ENCODE measurements around the gene KCTD1. TPM values are rescaled to one million over a fixed set of nuclear protein-coding genes. Genes with fewer than 3 reads are reported as not detected.

Gene KCTD1
- total and polyA plus RNA-seq, 2 of the 4 experiments (the other 2 are of a cell fraction): 5.0 to 5.8 TPM

- Histone ChIP-seq H3K27ac (ENCODE audit: insufficient read depth, low read length) (no peak overlapping the region), H3K79me1 (ENCODE audit: low read depth in 1 of 2, low read length in 2 of 2) (peaks cover 24 to 26% of the 10 kb centered on the region in 2 experiments), H3K9me1 (ENCODE audit: insufficient read depth, low read length) (peaks cover 5% of the 10 kb centered on the region; the same call in 1 of the 2 replicates), H3K9ac (ENCODE audit: low read depth, low read length) (no peak overlapping the region), H4K8ac (ENCODE audit: low read depth in 2 of 2, low read length in 2 of 2) (no peak overlapping the region), H3K27me3 (ENCODE audit: control insufficient read depth, insufficient read depth, low read length) (no peaks in the 10 kb centered on the region), H2BK120ac (ENCODE audit: low read depth, low read length) (no peak overlapping the region), H3K14ac (replicated peaks; ENCODE audit: low read depth, low read length) (no peak overlapping the region), H2AK9ac (replicated peaks; ENCODE audit: low read depth, low read length, poor library complexity) (no peak overlapping the region), H3K18ac (ENCODE audit: low read depth, low read length) (no peak overlapping the region), H3K9me3 (ENCODE audit: control insufficient read depth, insufficient read depth, low read length) (no peaks in the 10 kb centered on the region), H2BK20ac (ENCODE audit: low read depth, low read length) (no peak overlapping the region), H2AK5ac (ENCODE audit: low read depth, low read length) (no peak overlapping the region), H2BK15ac (ENCODE audit: low read depth, low read length) (no peak overlapping the region), H3K56ac (ENCODE audit: extremely low read depth, insufficient read depth, low read length) (no peak overlapping the region), H3K36me3 (ENCODE audit: control insufficient read depth, insufficient read depth, low read length) (no peaks in the 10 kb centered on the region), H4K91ac (ENCODE audit: insufficient read depth, low read depth, low read length) (no peak overlapping the region), H2AFZ (replicated peaks; ENCODE audit: low read length, poor library complexity) (no peak overlapping the region), H3K4me2 (ENCODE audit: low read depth, low read length) (peak overlapping the region; percentile 25; the same call in 1 of the 2 replicates), H3K4me3 (ENCODE audit: insufficient read depth, low read depth, low read length) (no peak overlapping the region), H3K4ac (ENCODE audit: low read depth, low read length) (no peak overlapping the region), H4K20me1 (ENCODE audit: insufficient read depth, low read length) (peaks cover 13% of the 10 kb centered on the region; the same call in 1 of the 2 replicates), H2BK5ac (ENCODE audit: low read depth, low read length, poor library complexity, severe bottlenecking) (no peak overlapping the region), H3K23ac (ENCODE audit: low read depth, low read length) (no peak overlapping the region), H4K5ac (ENCODE audit: low read depth, low read length) (no peak overlapping the region), H3K4me1 (ENCODE audit: control insufficient read depth, insufficient read depth, low read length) (no peaks in the 10 kb centered on the region; the same call in 1 of the 2 replicates)
- dilution Hi-C loops (cut with HindIII; ENCODE audit: low sequenced_read_pairs, unreplicated experiment) (no loop called here), in situ Hi-C loops (cut with MboI; ENCODE audit: low sequenced_read_pairs) (loop anchor here (10.0 kb wide), 1 partner anchor 60 kb away; no protein-coding TSS in a partner anchor), intact Hi-C loops (cut with micrococcal nuclease) (no loop called here)
- no TSS peak for BruUV-seq (replicated peaks)
- TF ChIP-seq MAZ (IDR thresholded peaks at IDR 0.05; ENCODE audit: borderline replicate concordance, low read depth, low read length) (no peak), ELK1 (IDR thresholded peaks at IDR 0.05; ENCODE audit: borderline replicate concordance, low read depth, low read length) (no peak), MXI1 (IDR thresholded peaks at IDR 0.05; ENCODE audit: borderline replicate concordance, low read depth, low read length) (no peak), RAD21 (IDR thresholded peaks at IDR 0.05; ENCODE audit: low read length) (no peak), CHD1 (IDR thresholded peaks at IDR 0.05; ENCODE audit: low read depth, low read length) (no peak), BHLHE40 (IDR thresholded peaks at IDR 0.05; ENCODE audit: low read depth, low read length) (no peak), SMC3 (IDR thresholded peaks at IDR 0.05; ENCODE audit: low read depth, low read length) (no peak), POLR2A (IDR thresholded peaks at IDR 0.05; ENCODE audit: low read depth, low read length) (no peak), CEBPB (IDR thresholded peaks at IDR 0.05; ENCODE audit: low read depth, low read length) (no peak), MAFK (IDR thresholded peaks at IDR 0.05; ENCODE audit: low read depth, low read length) (no peak), USF2 (IDR thresholded peaks at IDR 0.05; ENCODE audit: low read depth, low read length) (no peak), NFE2L2 (IDR thresholded peaks at IDR 0.05; ENCODE audit: low read depth, low read length) (no peak), RFX5 (IDR thresholded peaks at IDR 0.05; ENCODE audit: low read depth, low read length) (no peak), CTCF (conservative IDR thresholded peaks at IDR 0.05; ENCODE audit: low read depth, low read length) (no peak), RCOR1 (IDR thresholded peaks at IDR 0.05; ENCODE audit: insufficient replicate concordance, low read length) (no peak), FOS (IDR thresholded peaks at IDR 0.05; ENCODE audit: low read depth, low read length) (no peak)
- POLR2A ChIA-PET (ENCODE audit: unreplicated experiment): no interaction called here
- DNase-seq (no peak), ATAC-seq (ENCODE audit: low read depth) (no peak)
- CTCF ChIA-PET: interaction anchor here (0.9 to 1.0 kb wide), 2 partner anchors 16 to 115 kb away, joined by 4 read pairs; no protein-coding TSS in a partner anchor
- WGBS, 2 experiments (ENCODE audit: extremely low coverage in 2 of 2, insufficient read length in 1 of 2): no CpG with 5 or more reads among the region's 4 CpGs
Observed at GRCh38 chr18:26544451-26544850, 3.9 kb downstream of the KCTD1 start.
